Adrenal gland (tissue), 12 donors: ENCODE measurements around the gene TMEM95. TPM values are rescaled to one million over a fixed set of nuclear protein-coding genes. Genes with fewer than 3 reads are reported as not detected.

ENCODE experiments used
- DNase-seq, 7 donors: peaks; one replicate each; pipeline ENCODE4 v3.0.0-alpha.2; 2019 to 2020
- H3K27ac ChIP-seq, 5 donors: fragments of 200-600 bp; sonication (generic) in 4 of 5; 1 replicate in 3 of 5; 2 replicates in 2 of 5; pipeline versions ENCODE4 v1.5.1 to v1.8.0; 2016 to 2020; ENCODE audit warnings: mild to moderate bottlenecking in 1 of 5
- H3K27me3 ChIP-seq: fragments of 200-600 bp; 2 replicates; pipeline ENCODE4 v1.8.0; 2021
- H3K36me3 ChIP-seq, 2 donors: fragments of 200-600 bp; replicated peaks in 1 of 2; 1 replicate in 1 of 2; 2 replicates in 1 of 2; pipeline versions ENCODE4 v1.5.1 to v1.8.0; 2018 to 2022
- H3K4me1 ChIP-seq, 2 donors: fragments of 200-600 bp; replicated peaks in 1 of 2; 1 replicate in 1 of 2; 2 replicates in 1 of 2; pipeline versions ENCODE4 v1.5.1 to v1.8.0; 2018 to 2021
- H3K4me3 ChIP-seq, 4 donors: fragments of 200-600 bp; sonication (generic) in 3 of 4; one replicate each; pipeline ENCODE4 v1.5.1; 2016 to 2018
- H3K9me3 ChIP-seq, 3 donors: fragments of 200-600 bp; sonication (generic) in 1 of 3; replicated peaks in 1 of 3; 1 replicate in 2 of 3; 2 replicates in 1 of 3; pipeline versions ENCODE4 v1.5.1 to v1.8.0; 2016 to 2021
- POLR2A ChIP-seq, 2 donors: fragments of 450-650 bp; IDR thresholded peaks; one replicate each; pipeline ENCODE4 v1.6.1; 2017; ENCODE audit warnings: antibody characterized with exemption in 2 of 2, mild to moderate bottlenecking in 2 of 2, moderate library complexity in 1 of 2
- WGBS, 4 donors: extraction: QIAGEN DNeasy Blood & Tissue Kit in 2 of 4; methylation state at CpG; one replicate each; pipeline versions ENCODE4 v1.1.5 to v1.1.7; 2013 to 2017; 5-methylcytosine and 5-hydroxymethylcytosine counted together
- intact Hi-C, 2 donors: fragments of 100-400 bp; cut with DNase I; formaldehyde crosslinking; loops; one replicate each; pipeline versions ENCODE4 v1.14.1 to v1.15.0; 2022 to 2023
- polyA plus RNA-seq, 3 donors: library from polyadenylated mRNA; stranded (reverse); fragments of 200-250 nt in 2 of 3; fragments of 350-450 nt in 1 of 3; fragmentation: Illumina TruSeq in 1 of 3; extraction: RNeasy Lipid Tissue Mini Kit (QIAGEN cat#74804) in 1 of 3; gene quantifications; one replicate each; pipeline ENCODE4 v1.2.3, GENCODE V29; 2013 to 2014
- total RNA-seq, 9 donors: library from RNA; depleted of rRNA in 4 of 9; stranded (reverse); fragments of >200 nt in 4 of 9; fragments of 120-200 nt in 1 of 9; fragmentation: NEBNext Ultra II Directional in 1 of 9; extraction: Animal tissue kit (Norgen Biotek cat#: 25700) in 1 of 9; gene quantifications; one replicate each; pipeline versions ENCODE4 v1.1.0 to v1.2.4, GENCODE V29; 2013 to 2023
- TF ChIP-seq, protein P1 (sequence below), 6 experiments: fragments of 450-650 bp in 4 of 6; fragments of 200-600 bp in 2 of 6; sonication (generic) in 1 of 6; IDR thresholded peaks; 1 replicate in 5 of 6; 2 replicates in 1 of 6; pipeline versions ENCODE4 v1.5.1 to v1.8.0; 2016 to 2021; ENCODE audit warnings: antibody characterized with exemption in 6 of 6, mild to moderate bottlenecking in 2 of 6, moderate library complexity in 1 of 6
- donor health status: healthy with polysubstance abuse.
- donor health status: Bipolar disorder and iron deficiency.
- donor health status: DM: yes; HTN: yes; CAD: no.
- donor health status: DM: no; HTN: no; CAD: no.
- donor health status: DM: no; HTN: no; CAD: no.
- donor health status: DM: yes; HTN: yes; CAD: no.

Gene TMEM95
- total and polyA plus RNA-seq, 12 donors, result not detected

GRCh38 chr17:7328009-7328408 is 26.9 kb upstream of the TMEM95 start:
- Histone ChIP-seq H3K4me1 (peaks cover 4 to 17% of the 10 kb centered on the region in 2 donors), H3K36me3 (peaks cover 0 to 30% of the 10 kb centered on the region in 2 donors), H3K27me3 (no peaks in the 10 kb centered on the region), H3K27ac (no peak overlapping the region), H3K4me3 (no peak overlapping the region), H3K9me3 (no peaks in the 10 kb centered on the region)
- intact Hi-C loops, result no loop called here
- TF ChIP-seq, protein P1, sequence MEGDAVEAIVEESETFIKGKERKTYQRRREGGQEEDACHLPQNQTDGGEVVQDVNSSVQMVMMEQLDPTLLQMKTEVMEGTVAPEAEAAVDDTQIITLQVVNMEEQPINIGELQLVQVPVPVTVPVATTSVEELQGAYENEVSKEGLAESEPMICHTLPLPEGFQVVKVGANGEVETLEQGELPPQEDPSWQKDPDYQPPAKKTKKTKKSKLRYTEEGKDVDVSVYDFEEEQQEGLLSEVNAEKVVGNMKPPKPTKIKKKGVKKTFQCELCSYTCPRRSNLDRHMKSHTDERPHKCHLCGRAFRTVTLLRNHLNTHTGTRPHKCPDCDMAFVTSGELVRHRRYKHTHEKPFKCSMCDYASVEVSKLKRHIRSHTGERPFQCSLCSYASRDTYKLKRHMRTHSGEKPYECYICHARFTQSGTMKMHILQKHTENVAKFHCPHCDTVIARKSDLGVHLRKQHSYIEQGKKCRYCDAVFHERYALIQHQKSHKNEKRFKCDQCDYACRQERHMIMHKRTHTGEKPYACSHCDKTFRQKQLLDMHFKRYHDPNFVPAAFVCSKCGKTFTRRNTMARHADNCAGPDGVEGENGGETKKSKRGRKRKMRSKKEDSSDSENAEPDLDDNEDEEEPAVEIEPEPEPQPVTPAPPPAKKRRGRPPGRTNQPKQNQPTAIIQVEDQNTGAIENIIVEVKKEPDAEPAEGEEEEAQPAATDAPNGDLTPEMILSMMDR (IDR thresholded peaks at IDR 0.05), result no peak
- TF ChIP-seq POLR2A (IDR thresholded peaks at IDR 0.05), result no peak
- WGBS, 4 donors, result 63 to 93% (median 87%) methylated on average over 1 of the region's 1 CpG
- no peak for DNase-seq

- TF ChIP-seq, protein P1 (IDR thresholded peaks at IDR 0.05), result no peak
- no peak for TF ChIP-seq POLR2A (IDR thresholded peaks at IDR 0.05)
- peaks cover 4 to 17% of the 10 kb centered on the region in 2 donors for H3K4me1 ChIP-seq
- no peaks in the 10 kb centered on the region for H3K27me3 ChIP-seq
- peaks cover 0 to 21% of the 10 kb centered on the region in 2 donors for H3K36me3 ChIP-seq
- H3K9me3 ChIP-seq, result no peaks in the 10 kb centered on the region
- intact Hi-C loops, result no loop called here
- peak within 1 kb of the TSS; percentile 43 to 88 (median 64) for H3K4me3 ChIP-seq
- 0 to 1% (median 0%) methylated on average over 16 to 50 of the region's 50 CpGs for WGBS, 4 donors
- DNase-seq, result peak in 1 of 7 donors; percentile 51
- H3K27ac ChIP-seq, result peak within 1 kb of the TSS; percentile 76 to 94 (median 80)
Measured at GRCh38 chr17:7328840-7329373, 26.0 kb upstream of the TMEM95 start, which contains the start of gene NEURL4. NEURL4 (minus strand) TSS chr17:7329335; CDS start chr17:7329312, 23 bp downstream.

GRCh38 chr17:7329374-7329996 is 25.5 kb upstream of the TMEM95 start:
- peak; percentile 97 to 99 (median 99) for DNase-seq
- H3K9me3 ChIP-seq, result no peaks in the 10 kb centered on the region
- no peaks in the 10 kb centered on the region for H3K27me3 ChIP-seq
- TF ChIP-seq, protein P1 (IDR thresholded peaks at IDR 0.05), result no peak
- peak; percentile 61 to 80 for TF ChIP-seq POLR2A (IDR thresholded peaks at IDR 0.05)
- peaks cover 0 to 15% of the 10 kb centered on the region in 2 donors for H3K36me3 ChIP-seq
- H3K4me1 ChIP-seq, result peaks cover 4 to 17% of the 10 kb centered on the region in 2 donors
- peak overlapping the region; percentile 43 to 88 (median 64) for H3K4me3 ChIP-seq
- intact Hi-C loops, result no loop called here
- 0 to 1% (median 0%) methylated on average over 11 to 43 of the region's 43 CpGs for WGBS, 4 donors
- H3K27ac ChIP-seq, result peak overlapping the region; percentile 76 to 94 (median 80)

- H3K27me3 ChIP-seq, result no peaks in the 10 kb centered on the region
- H3K36me3 ChIP-seq, result peaks cover 0 to 11% of the 10 kb centered on the region in 2 donors
- peak overlapping the region in 3 of 4 donors; percentile 43 to 65 (median 63) for H3K4me3 ChIP-seq
- H3K9me3 ChIP-seq, result no peaks in the 10 kb centered on the region
- peak; percentile 71 to 87 (median 81) for DNase-seq
- H3K4me1 ChIP-seq, result peaks cover 4 to 17% of the 10 kb centered on the region in 2 donors
- WGBS, 4 donors, result 1% methylated on average over 13 to 34 of the region's 34 CpGs
- no peak for TF ChIP-seq POLR2A (IDR thresholded peaks at IDR 0.05)
- TF ChIP-seq, protein P1 (IDR thresholded peaks at IDR 0.05), result no peak
- intact Hi-C loops, result no loop called here
- peak overlapping the region; percentile 76 to 94 (median 80) for H3K27ac ChIP-seq
Measured at GRCh38 chr17:7329997-7330637, 24.8 kb upstream of the TMEM95 start.
